IMR-90 (cell line): ENCODE measurements around the gene CCDC38.

ENCODE experiments used
- FOS ChIP-seq: fragments of 150-350 bp; IDR thresholded peaks from 2 replicates; pipeline ENCODE4 v1.6.1; 2016; ENCODE audit warnings: low read depth, low read length
- POLR2A ChIP-seq: IDR thresholded peaks from 2 replicates; pipeline ENCODE4 v1.6.1; 2012; ENCODE audit warnings: mild to moderate bottlenecking, low read depth, low read length
- RAD21 ChIP-seq: IDR thresholded peaks from 2 replicates; pipeline ENCODE4 v1.6.1; 2012; ENCODE audit warnings: low read length, improper control_type of control experiment
- RFX5 ChIP-seq: IDR thresholded peaks from 2 replicates; pipeline ENCODE4 v1.8.0; 2012; ENCODE audit warnings: low read depth, mild to moderate bottlenecking, low read length, moderate library complexity

GRCh38 chr12:95851606-95852005 is 90.8 kb downstream of the CCDC38 start:
- TF ChIP-seq RFX5, result no peak
- no peak for TF ChIP-seq FOS
- TF ChIP-seq RAD21, result no peak
- TF ChIP-seq POLR2A, result no peak
